ENCODE results near the gene ACSBG1.

- TF ChIP-seq CTCF (optimal IDR thresholded peaks at IDR 0.05 in 1 of 3, IDR thresholded peaks at IDR 0.05 in 1 of 3, conservative IDR thresholded peaks at IDR 0.05 in 1 of 3; ENCODE audit: extremely low read depth in 1 of 3, insufficient read depth in 2 of 3, low read length in 3 of 3): no peak
- no peak for TF ChIP-seq EZH2 (IDR thresholded peaks at IDR 0.05; ENCODE audit: low read length)
These were observed 869 bp downstream of the ACSBG1 start for GRCh38 chr15:78233496-78233895.

Measured in keratinocyte (primary cell).